Measurements from ENCODE around the gene NDNF.

GRCh38 chr4:121107507-121107906 lies 35.2 kb upstream of the NDNF start:
- TF ChIP-seq POLR2A (IDR thresholded peaks at IDR 0.05), result no peak
- TF ChIP-seq, protein P1, sequence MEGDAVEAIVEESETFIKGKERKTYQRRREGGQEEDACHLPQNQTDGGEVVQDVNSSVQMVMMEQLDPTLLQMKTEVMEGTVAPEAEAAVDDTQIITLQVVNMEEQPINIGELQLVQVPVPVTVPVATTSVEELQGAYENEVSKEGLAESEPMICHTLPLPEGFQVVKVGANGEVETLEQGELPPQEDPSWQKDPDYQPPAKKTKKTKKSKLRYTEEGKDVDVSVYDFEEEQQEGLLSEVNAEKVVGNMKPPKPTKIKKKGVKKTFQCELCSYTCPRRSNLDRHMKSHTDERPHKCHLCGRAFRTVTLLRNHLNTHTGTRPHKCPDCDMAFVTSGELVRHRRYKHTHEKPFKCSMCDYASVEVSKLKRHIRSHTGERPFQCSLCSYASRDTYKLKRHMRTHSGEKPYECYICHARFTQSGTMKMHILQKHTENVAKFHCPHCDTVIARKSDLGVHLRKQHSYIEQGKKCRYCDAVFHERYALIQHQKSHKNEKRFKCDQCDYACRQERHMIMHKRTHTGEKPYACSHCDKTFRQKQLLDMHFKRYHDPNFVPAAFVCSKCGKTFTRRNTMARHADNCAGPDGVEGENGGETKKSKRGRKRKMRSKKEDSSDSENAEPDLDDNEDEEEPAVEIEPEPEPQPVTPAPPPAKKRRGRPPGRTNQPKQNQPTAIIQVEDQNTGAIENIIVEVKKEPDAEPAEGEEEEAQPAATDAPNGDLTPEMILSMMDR (IDR thresholded peaks at IDR 0.05), result no peak
- TF ChIP-seq POLR2AphosphoS5 (IDR thresholded peaks at IDR 0.05), result no peak
- no peak for TF ChIP-seq EP300 (IDR thresholded peaks at IDR 0.05)

Measured in suprapubic skin (tissue), 4 donors.